Heart right ventricle (tissue), 16 donors: ENCODE data around the gene RLN3. TPM values are rescaled to one million over a fixed set of nuclear protein-coding genes. Genes with fewer than 3 reads are reported as not detected.

ENCODE experiments used
- ATAC-seq, 8 donors: fragments of 200-7000 bp; cut with Tn5 transposase; one replicate each; pipeline ENCODE4 v1.9.1; 2020; ENCODE audit warnings: mild to moderate bottlenecking in 8 of 8, moderate library complexity in 8 of 8, moderate number of reproducible peaks in 1 of 8
- DNase-seq, 2 donors: peaks; one replicate each; pipeline ENCODE4 v3.0.0-alpha.2; 2020
- H3K27ac ChIP-seq, 10 donors: fragments of 200-600 bp; sonication (generic) in 2 of 10; one replicate each; pipeline versions ENCODE4 v1.5.0 to v1.8.0; 2020 to 2022; ENCODE audit warnings: mild to moderate bottlenecking in 3 of 10
- H3K27me3 ChIP-seq, 7 donors: fragments of 200-600 bp; one replicate each; pipeline ENCODE4 v1.8.0; 2021 to 2022; ENCODE audit warnings: mild to moderate bottlenecking in 2 of 7
- H3K36me3 ChIP-seq, 9 donors: fragments of 200-600 bp; sonication (generic) in 1 of 9; one replicate each; pipeline versions ENCODE4 v1.5.0 to v1.8.0; 2020 to 2022; ENCODE audit warnings: mild to moderate bottlenecking in 2 of 9
- H3K4me1 ChIP-seq, 9 donors: fragments of 200-600 bp; sonication (generic) in 1 of 9; one replicate each; pipeline versions ENCODE4 v1.5.0 to v1.8.0; 2020 to 2022; ENCODE audit warnings: mild to moderate bottlenecking in 4 of 9
- H3K4me3 ChIP-seq, 10 donors: fragments of 200-600 bp; sonication (generic) in 2 of 10; one replicate each; pipeline versions ENCODE4 v1.5.0 to v1.8.0; 2020 to 2022; ENCODE audit warnings: mild to moderate bottlenecking in 7 of 10, moderate library complexity in 2 of 10
- H3K9me3 ChIP-seq, 11 donors: fragments of 200-600 bp in 10 of 11; sonication (generic) in 2 of 11; one replicate each; pipeline versions ENCODE4 v1.5.0 to v1.8.0; 2013 to 2022; ENCODE audit warnings: mild to moderate bottlenecking in 2 of 11, control low read depth in 1 of 11, moderate library complexity in 1 of 11
- WGBS, 2 donors: extraction: QIAGEN DNeasy Blood & Tissue Kit; methylation state at CpG; one replicate each; pipeline ENCODE4 v1.1.7; 2013; ENCODE audit warnings: inconsistent platforms in 1 of 2; 5-methylcytosine and 5-hydroxymethylcytosine counted together
- intact Hi-C, 10 donors: fragments of 100-400 bp; cut with DNase I; formaldehyde crosslinking; loops; one replicate each; pipeline versions ENCODE4 v1.11.1 to v1.14.2; 2022
- polyA plus RNA-seq, 2 donors: library from polyadenylated mRNA; stranded (reverse); fragments of 200-250 nt; gene quantifications; one replicate each; pipeline ENCODE4 v1.2.3, GENCODE V29; 2013
- total RNA-seq, 10 donors: library from RNA; stranded (reverse); fragmentation: NEBNext Ultra II Directional in 3 of 10; extraction: Animal tissue kit (Norgen Biotek cat#: 25700) in 3 of 10; gene quantifications; one replicate each; pipeline versions ENCODE4 v1.2.1 to v1.2.4, GENCODE V29; 2021 to 2023
- TF ChIP-seq, protein P1 (sequence below), 9 donors: fragments of 200-600 bp; sonication (generic) in 2 of 9; IDR thresholded peaks; one replicate each; pipeline versions ENCODE4 v1.5.0 to v1.8.0; 2021 to 2022; ENCODE audit warnings: antibody characterized with exemption in 9 of 9, mild to moderate bottlenecking in 5 of 9, moderate library complexity in 1 of 9
- donor health status: Arrhythmogenic right ventricular cardiomyopathy.
- donor health status: ischemic (EF 13 %, LVEDD 7.1; RV severe dilation, severe dysfunction).
- donor health status: healthy with polysubstance abuse.
- donor health status: DM: no; HTN: yes; CAD: no.
- donor health status: DM: no; HTN: no; CAD: no.
- donor health status: ischemic (EF 25% LVEDD 6.9; RV normal size, moderate dysfunction).
- donor health status: ischemic (EF 25% LVEDD 5.7; RV mildly dilated, moderate dysfunction).
- donor health status: healthy.
- donor health status: DM: yes; HTN: yes; CAD: no.
- donor health status: Ischemic cardiomyopathy.
- donor health status: ischemic (EF 35%, LVEDD 5.7; RV mildly dilated, moderate dysfunction).
- donor health status: nonischemic (EF 11% LVEDD 7.7; RV severe dilation, severe dysfunction).
- donor health status: DM: yes; HTN: yes; CAD: no.
- donor health status: PGD.
- donor health status: ischemic (EF 29% LVEDD 5.4; RV normal size, mild dysfunction).
- donor health status: nonischemic (EF 23%, LVEDD 6.1; RV moderate dilation, normal function).

The RLN3 gene
- total and polyA plus RNA-seq, 12 donors = not detected

DNA sequence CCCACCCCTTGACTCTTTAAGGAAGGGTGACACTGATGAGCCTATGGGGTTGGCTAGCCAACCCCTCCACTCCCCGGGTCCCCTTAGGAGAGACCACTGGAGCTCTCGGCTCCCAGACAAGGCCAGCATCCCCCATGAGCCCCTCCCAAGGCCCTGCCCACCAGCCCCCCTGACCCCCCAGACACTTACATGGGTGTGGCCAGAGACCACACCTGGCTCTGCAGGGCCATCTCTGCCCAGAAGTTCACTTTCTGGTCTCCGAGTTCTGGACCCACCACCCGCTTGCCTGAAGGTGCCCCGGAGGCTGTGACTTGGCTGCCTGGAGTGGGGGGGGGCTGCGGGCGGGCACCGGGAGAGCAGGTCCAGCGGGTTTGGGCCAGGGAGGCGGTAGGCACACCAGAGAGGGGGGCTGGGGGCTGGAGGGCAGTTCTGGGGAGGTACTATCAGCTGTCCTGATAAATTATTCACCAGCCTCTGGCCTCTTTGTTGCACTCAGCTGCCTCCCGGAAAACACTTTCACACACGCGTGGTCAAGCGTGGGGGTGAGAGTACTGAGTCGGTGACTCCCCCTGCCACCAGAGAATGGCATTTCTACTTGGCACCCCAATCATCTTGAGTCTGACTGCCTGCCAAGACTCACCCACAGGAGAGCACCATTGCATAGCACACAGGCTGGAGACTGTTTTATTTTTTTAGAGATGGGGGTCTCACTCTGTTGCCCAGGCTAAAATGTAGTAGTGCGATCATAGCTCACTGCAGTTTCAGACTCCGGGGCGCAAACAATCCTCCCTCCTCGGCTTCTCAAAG, 34.0 kb downstream of the RLN3 start, which contains the start of gene PALM3:
PALM3 (minus strand) TSS at position 326 of the 807 bp plus-strand sequence; CDS start at position 230, 96 bp downstream.
- Histone ChIP-seq H3K27me3 (peaks cover 0 to 51% (median 36%) of the 10 kb centered on the region in 7 donors), H3K4me1 (peaks cover 0 to 17% (median 5%) of the 10 kb centered on the region in 9 donors), H3K9me3 (no peaks in the 10 kb centered on the region), H3K36me3 (no peaks in the 10 kb centered on the region), H3K27ac (no peak within 1 kb of the TSS), H3K4me3 (no peak within 1 kb of the TSS)
- WGBS, 2 donors = 69 to 70% methylated on average over 19 of the region's 19 CpGs
- TF ChIP-seq, protein P1, sequence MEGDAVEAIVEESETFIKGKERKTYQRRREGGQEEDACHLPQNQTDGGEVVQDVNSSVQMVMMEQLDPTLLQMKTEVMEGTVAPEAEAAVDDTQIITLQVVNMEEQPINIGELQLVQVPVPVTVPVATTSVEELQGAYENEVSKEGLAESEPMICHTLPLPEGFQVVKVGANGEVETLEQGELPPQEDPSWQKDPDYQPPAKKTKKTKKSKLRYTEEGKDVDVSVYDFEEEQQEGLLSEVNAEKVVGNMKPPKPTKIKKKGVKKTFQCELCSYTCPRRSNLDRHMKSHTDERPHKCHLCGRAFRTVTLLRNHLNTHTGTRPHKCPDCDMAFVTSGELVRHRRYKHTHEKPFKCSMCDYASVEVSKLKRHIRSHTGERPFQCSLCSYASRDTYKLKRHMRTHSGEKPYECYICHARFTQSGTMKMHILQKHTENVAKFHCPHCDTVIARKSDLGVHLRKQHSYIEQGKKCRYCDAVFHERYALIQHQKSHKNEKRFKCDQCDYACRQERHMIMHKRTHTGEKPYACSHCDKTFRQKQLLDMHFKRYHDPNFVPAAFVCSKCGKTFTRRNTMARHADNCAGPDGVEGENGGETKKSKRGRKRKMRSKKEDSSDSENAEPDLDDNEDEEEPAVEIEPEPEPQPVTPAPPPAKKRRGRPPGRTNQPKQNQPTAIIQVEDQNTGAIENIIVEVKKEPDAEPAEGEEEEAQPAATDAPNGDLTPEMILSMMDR (IDR thresholded peaks at IDR 0.05) = no peak
- intact Hi-C loops = no loop called here
- no peak for DNase-seq
- peak in 2 of 8 donors; percentile 18 for ATAC-seq

- H3K27me3 ChIP-seq = peaks cover 0 to 46% (median 36%) of the 10 kb centered on the region in 7 donors
- WGBS, 2 donors = 90 to 94% methylated on average over 5 of the region's 5 CpGs
- H3K4me1 ChIP-seq = peaks cover 0 to 13% (median 4%) of the 10 kb centered on the region in 9 donors
- no peak overlapping the region for H3K4me3 ChIP-seq
- DNase-seq (no peak), ATAC-seq (no peak)
- H3K9me3 ChIP-seq = no peaks in the 10 kb centered on the region
- intact Hi-C loops = no loop called here
- H3K27ac ChIP-seq = no peak overlapping the region
- H3K36me3 ChIP-seq = no peaks in the 10 kb centered on the region
- TF ChIP-seq, protein P1 (IDR thresholded peaks at IDR 0.05) = no peak
Observed at GRCh38 chr19:14062558-14062855, 34.6 kb downstream of the RLN3 start.

DNA sequence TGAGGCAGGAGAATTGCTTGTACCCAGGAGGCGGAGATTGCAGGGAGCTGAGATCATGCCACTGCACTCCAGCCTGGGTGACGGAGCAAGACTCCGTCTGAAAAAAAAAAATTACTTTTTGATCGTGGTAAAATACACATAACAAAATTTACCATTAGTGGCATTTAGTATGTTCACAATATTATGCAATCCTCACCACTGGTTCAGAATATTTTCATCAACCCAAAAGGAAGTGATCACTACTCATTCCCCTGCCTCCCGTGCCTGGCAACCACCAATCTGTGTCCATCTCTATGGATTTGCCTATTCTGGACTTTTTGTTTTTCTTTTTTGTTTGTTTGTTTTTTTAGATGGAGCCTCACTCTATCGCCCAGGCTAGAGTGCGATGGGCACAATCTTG, 35.2 kb downstream of the RLN3 start:
- ATAC-seq (no peak), DNase-seq (no peak)
- 82 to 85% methylated on average over 7 of the region's 7 CpGs for WGBS, 2 donors
- TF ChIP-seq, protein P1 (IDR thresholded peaks at IDR 0.05) = no peak
- Histone ChIP-seq H3K27me3 (peaks cover 0 to 40% (median 32%) of the 10 kb centered on the region in 7 donors), H3K4me3 (no peak overlapping the region), H3K9me3 (no peaks in the 10 kb centered on the region), H3K36me3 (no peaks in the 10 kb centered on the region), H3K27ac (no peak overlapping the region), H3K4me1 (peaks cover 0 to 8% (median 0%) of the 10 kb centered on the region in 9 donors)
- intact Hi-C loops = no loop called here

DNA sequence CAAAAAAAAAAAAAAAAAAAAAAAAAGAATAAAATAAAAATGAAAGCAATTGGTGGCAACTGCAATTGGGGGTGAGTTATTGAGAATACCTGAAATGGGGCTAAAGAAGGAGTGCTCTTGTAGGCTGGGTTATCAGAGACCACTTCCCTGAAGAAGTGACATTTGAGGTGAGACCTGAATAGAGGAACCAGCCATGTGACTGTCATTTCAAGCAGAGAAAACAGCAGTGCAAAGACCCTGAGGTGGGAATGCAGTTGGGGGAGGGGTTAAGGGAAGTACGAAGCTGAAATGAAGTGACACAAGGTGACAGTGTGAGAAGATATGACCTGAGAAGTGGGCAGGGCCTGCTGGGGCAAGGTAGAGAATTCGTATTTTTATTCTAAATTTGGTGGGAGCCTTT, 38.2 kb downstream of the RLN3 start:
- no peaks in the 10 kb centered on the region for H3K36me3 ChIP-seq
- intact Hi-C loops = no loop called here
- no peaks in the 10 kb centered on the region for H3K9me3 ChIP-seq
- no peak overlapping the region for H3K4me3 ChIP-seq
- H3K27me3 ChIP-seq = peaks cover 0 to 10% (median 2%) of the 10 kb centered on the region in 7 donors
- DNase-seq = no peak
- no peak for ATAC-seq
- H3K27ac ChIP-seq = no peak overlapping the region
- TF ChIP-seq, protein P1 (IDR thresholded peaks at IDR 0.05) = no peak
- H3K4me1 ChIP-seq = peaks cover 0 to under 1% (median 0%) of the 10 kb centered on the region in 9 donors
- WGBS, 2 donors = 57 to 65% methylated on average over 2 of the region's 2 CpGs
